HG03280 (cell line): Measurements from ENCODE around the gene TPM4.

ENCODE experiments used
- ATAC-seq: cut with Tn5 transposase; IDR thresholded peaks from one replicate; pipeline ENCODE4 v1.9.1; 2021; ENCODE audit warnings: mild to moderate bottlenecking, moderate library complexity; ENCODE audit not compliant: unreplicated experiment

TPM4 gene

DNA sequence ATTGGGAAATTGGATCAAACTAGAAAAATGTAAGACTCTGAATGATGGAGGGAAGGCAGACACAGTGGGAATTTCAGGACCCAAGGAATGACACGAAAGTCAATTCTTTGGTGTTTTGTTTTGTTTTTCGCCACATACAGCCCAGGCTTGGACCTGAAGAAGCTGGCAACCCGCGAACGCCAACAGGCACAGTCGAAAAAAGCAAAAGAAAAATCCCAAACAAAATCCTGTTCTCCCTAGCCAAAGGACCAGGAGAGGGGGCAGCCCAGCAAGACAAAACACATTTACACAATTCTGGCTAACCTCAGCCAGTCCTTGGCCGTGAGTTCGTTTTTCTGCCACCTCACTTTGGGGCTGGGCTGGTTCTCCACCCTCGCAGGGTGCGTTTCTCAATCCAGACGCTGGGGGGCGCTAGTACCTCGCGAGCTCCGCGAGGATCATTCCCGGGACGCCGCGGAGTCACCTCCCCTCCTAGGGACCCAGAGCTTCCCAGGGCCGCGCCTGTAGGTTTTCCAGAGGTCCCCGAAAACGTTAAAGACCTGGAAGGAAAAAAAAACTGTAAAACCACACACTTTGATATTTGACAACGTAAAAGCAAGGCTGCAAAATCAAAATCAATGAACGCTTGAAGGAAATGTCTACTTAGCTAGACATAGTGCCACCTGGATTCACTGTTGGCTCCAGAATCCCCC, 34.9 kb upstream of the TPM4 start:
- no peak for ATAC-seq

GRCh38 chr19:16041991-16042386, 34.3 kb upstream of the TPM4 start:
- no peak for ATAC-seq

GRCh38 chr19:16042533-16043085, 33.7 kb upstream of the TPM4 start:
- ATAC-seq = no peak

- no peak for ATAC-seq
These were observed 33.0 kb upstream of the TPM4 start for GRCh38 chr19:16043156-16043757.

- no peak for ATAC-seq
These were observed 31.5 kb upstream of the TPM4 start for GRCh38 chr19:16044746-16045145.

- ATAC-seq = no peak
These were observed 31.1 kb upstream of the TPM4 start for GRCh38 chr19:16045171-16045570.

- no peak for ATAC-seq
These were observed 30.4 kb upstream of the TPM4 start for GRCh38 chr19:16045893-16046292.

DNA sequence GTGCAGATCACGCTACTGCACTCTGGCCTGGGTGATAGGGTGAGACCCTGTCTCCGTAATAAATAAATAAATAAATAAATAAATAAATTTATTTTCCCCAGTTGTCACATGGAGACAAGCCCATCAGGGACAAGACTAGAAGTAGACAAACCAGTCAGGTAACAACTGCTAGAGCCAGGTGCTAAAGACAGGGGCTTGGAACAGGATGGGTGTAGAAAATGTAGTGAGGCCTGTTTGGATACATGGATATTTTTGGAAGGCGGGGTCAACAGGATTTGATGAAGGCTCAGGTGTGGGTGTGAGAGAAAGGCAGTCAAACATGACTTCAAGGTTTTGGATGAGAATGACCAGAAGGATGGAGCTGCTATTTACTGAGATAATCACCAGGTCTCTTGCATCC, 27.7 kb upstream of the TPM4 start:
- no peak for ATAC-seq

GRCh38 chr19:16051254-16052025, 24.9 kb upstream of the TPM4 start:
- ATAC-seq = no peak

- no peak for ATAC-seq
These were observed 23.9 kb upstream of the TPM4 start for GRCh38 chr19:16052353-16052752.

- no peak for ATAC-seq
These were observed 19.2 kb upstream of the TPM4 start for GRCh38 chr19:16057062-16057461.

DNA sequence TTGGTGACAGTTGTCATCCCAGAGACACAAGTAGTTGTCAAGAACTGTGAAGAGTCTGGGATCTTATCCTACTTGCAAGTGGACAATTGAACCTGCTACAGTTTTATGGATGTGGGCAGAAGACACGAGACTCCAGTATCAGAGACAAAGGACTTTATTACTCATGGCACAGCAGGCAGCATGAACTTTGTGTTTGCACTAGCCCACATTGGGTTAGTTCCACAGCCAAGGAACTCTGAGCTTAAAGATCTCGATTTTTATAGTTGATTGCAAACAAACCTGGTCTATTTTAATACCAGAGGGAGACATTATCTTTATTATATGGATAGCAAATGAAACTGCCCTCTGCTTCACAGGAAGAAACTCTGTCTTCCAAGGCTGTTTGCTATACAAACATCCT, 16.0 kb upstream of the TPM4 start:
- no peak for ATAC-seq

GRCh38 chr19:16061943-16062342, 14.4 kb upstream of the TPM4 start:
- no peak for ATAC-seq

DNA sequence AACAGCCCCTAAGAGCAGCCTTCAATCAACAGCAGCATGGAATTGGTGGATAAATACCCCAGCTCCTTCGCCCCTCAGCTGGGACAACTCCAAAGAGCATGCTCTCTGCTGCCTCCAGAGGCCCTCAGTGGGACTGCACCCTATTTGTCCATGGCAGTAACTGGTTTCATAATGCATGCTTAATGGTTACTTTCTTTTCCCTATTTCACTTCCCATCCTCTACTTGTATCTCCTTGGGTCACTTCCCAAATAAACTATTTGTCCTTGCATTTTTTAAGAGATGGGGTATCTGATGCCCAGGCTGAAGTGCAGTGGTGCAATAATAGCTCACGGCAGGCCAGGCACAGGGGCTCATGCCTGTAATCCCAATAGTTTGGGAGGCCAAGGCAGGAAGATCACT, 13.5 kb upstream of the TPM4 start:
- no peak for ATAC-seq

- ATAC-seq = no peak
These were observed 11.9 kb upstream of the TPM4 start for GRCh38 chr19:16064209-16064889.

GRCh38 chr19:16066611-16067104, 9.6 kb upstream of the TPM4 start:
- no peak for ATAC-seq

- ATAC-seq = no peak
These were observed 8.9 kb upstream of the TPM4 start for GRCh38 chr19:16067205-16067938.

- no peak for ATAC-seq
These were observed 7.5 kb upstream of the TPM4 start for GRCh38 chr19:16068696-16069259.

DNA sequence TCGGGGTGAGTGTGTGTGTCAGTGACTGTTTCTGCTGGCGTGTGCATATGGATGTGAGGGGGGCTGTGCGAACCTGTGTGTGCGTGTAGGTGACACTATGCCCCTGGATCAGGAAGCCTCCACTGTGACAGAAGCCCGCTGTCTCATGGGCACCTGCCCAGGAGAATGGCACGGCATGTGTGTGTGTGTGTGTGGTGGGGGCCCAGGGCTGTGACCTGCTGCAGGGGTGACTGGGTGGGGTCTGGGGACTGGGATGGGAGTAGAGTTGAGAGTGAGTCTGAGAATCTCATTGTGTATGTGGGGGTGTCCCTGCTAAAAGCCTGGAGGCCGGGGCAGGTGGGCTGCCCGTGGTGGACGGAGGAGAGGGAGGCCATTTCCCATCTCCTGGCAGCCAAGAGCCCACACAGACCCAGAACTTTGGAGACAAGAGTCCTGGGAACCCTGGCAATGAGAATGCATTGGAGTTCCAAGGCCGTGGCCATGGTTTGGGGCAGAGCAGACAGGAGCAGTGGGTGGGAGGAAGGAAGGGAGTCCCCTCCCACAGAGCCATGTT, 6.4 kb upstream of the TPM4 start:
- ATAC-seq = no peak
